Lung (tissue), 12 donors: ENCODE measurements around the gene CFAP43. TPM values are rescaled to one million over a fixed set of nuclear protein-coding genes. Genes with fewer than 3 reads are reported as not detected.
"Not testable (repeated sequence)": the region's sequence is repeated elsewhere in the genome, so short reads cannot be mapped to it uniquely, and the experiment has no call there.

ENCODE experiments used
- ATAC-seq: fragments of 200-7000 bp; cut with Tn5 transposase; one replicate; pipeline ENCODE4 v1.9.1; 2020; ENCODE audit warnings: moderate number of reproducible peaks; ENCODE audit not compliant: insufficient read depth, low FRiP score
- DNase-seq, 3 donors: peaks; one replicate each; pipeline ENCODE4 v3.0.0-alpha.2; 2013 to 2017
- H3K27ac ChIP-seq, 2 donors: one replicate each; pipeline ENCODE4 v1.5.1; 2013; ENCODE audit warnings: mild to moderate bottlenecking in 2 of 2, moderate library complexity in 2 of 2, control low read depth in 1 of 2, inconsistent platforms in 1 of 2, low read depth in 1 of 2, low read length in 1 of 2
- H3K27me3 ChIP-seq, 3 donors: one replicate each; pipeline ENCODE4 v1.5.1; 2013; ENCODE audit warnings: low read length in 2 of 3; ENCODE audit not compliant: control insufficient read depth in 3 of 3, insufficient read depth in 3 of 3
- H3K36me3 ChIP-seq, 4 donors: one replicate each; pipeline ENCODE4 v1.5.1; 2013; ENCODE audit warnings: low read length in 4 of 4, mild to moderate bottlenecking in 1 of 4, moderate library complexity in 1 of 4; ENCODE audit not compliant: control insufficient read depth in 4 of 4, insufficient read depth in 4 of 4
- H3K4me1 ChIP-seq, 5 donors: one replicate each; pipeline ENCODE4 v1.5.1; 2013; ENCODE audit warnings: low read length in 5 of 5, mild to moderate bottlenecking in 2 of 5, moderate library complexity in 1 of 5; ENCODE audit not compliant: control insufficient read depth in 5 of 5, insufficient read depth in 5 of 5
- H3K4me3 ChIP-seq: one replicate; pipeline ENCODE4 v1.5.1; 2013; ENCODE audit warnings: mild to moderate bottlenecking, control low read depth, moderate library complexity
- H3K9ac ChIP-seq, 2 donors: one replicate each; pipeline ENCODE4 v1.5.1; 2013; ENCODE audit warnings: low read length in 2 of 2, control low read depth in 1 of 2; ENCODE audit not compliant: insufficient read depth in 1 of 2
- H3K9me3 ChIP-seq, 4 donors: one replicate each; pipeline ENCODE4 v1.5.1; 2013; ENCODE audit warnings: low read length in 3 of 4, mild to moderate bottlenecking in 1 of 4, moderate library complexity in 1 of 4; ENCODE audit not compliant: control insufficient read depth in 4 of 4, insufficient read depth in 3 of 4
- CTCF ChIP-seq: IDR thresholded peaks from 2 replicates; pipeline ENCODE4 v1.5.1; 2012; ENCODE audit warnings: mild to moderate bottlenecking; ENCODE audit errors: control extremely low read depth, extremely low read depth
- WGBS, 2 donors: extraction: QIAGEN DNeasy Blood & Tissue Kit; methylation state at CpG; one replicate each; pipeline ENCODE4 v1.1.7; 2013; 5-methylcytosine and 5-hydroxymethylcytosine counted together
- polyA plus RNA-seq, 2 donors: library from polyadenylated mRNA; stranded (reverse); fragments of 200-250 nt; gene quantifications; one replicate each; pipeline ENCODE4 v1.2.1, GENCODE V29; 2013
- total RNA-seq, 2 donors: library from RNA; depleted of rRNA in 1 of 2; stranded (reverse); fragments of >200 nt in 1 of 2; gene quantifications; one replicate each; pipeline ENCODE4 v1.2.1, GENCODE V29; 2014 to 2021
- donor health status: control.
- donor health status: control.
- donor health status: Bipolar disorder and iron deficiency.
- donor health status: healthy.
- donor health status: DM: yes; HTN: yes; CAD: no.

Gene CFAP43
- total and polyA plus RNA-seq, 4 donors = 8.4 to 71.6 (median 20.1) TPM

GRCh38 chr10:104183682-104184081 lies 48.5 kb downstream of the CFAP43 start:
- ATAC-seq (no peak), DNase-seq (no peak)
- 90 to 94% methylated on average over 4 of the region's 4 CpGs for WGBS, 2 donors
- H3K27me3 ChIP-seq = no peaks in the 10 kb centered on the region
- H3K9ac ChIP-seq = no peak overlapping the region
- peaks cover 0 to under 1% (median 0%) of the 10 kb centered on the region in 5 donors for H3K4me1 ChIP-seq
- no peak overlapping the region for H3K4me3 ChIP-seq
- no peaks in the 10 kb centered on the region for H3K9me3 ChIP-seq
- no peak for TF ChIP-seq CTCF
- H3K27ac ChIP-seq = no peak overlapping the region
- H3K36me3 ChIP-seq = no peaks in the 10 kb centered on the region

- H3K4me1 ChIP-seq, H3K27me3 ChIP-seq, H3K9me3 ChIP-seq, H3K27ac ChIP-seq, DNase-seq, ATAC-seq, H3K36me3 ChIP-seq, H3K4me3 ChIP-seq, H3K9ac ChIP-seq: not testable (repeated sequence)
- 85 to 92% methylated on average over 1 of the region's 1 CpG for WGBS, 2 donors
Measured at GRCh38 chr10:104174136-104174535, 58.0 kb downstream of the CFAP43 start.

GRCh38 chr10:104170610-104171254 lies 61.4 kb downstream of the CFAP43 start:
- Histone ChIP-seq H3K9ac (no peak overlapping the region), H3K27me3 (no peaks in the 10 kb centered on the region), H3K9me3 (no peaks in the 10 kb centered on the region), H3K4me1 (no peaks in the 10 kb centered on the region), H3K36me3 (no peaks in the 10 kb centered on the region), H3K27ac (no peak overlapping the region), H3K4me3 (no peak overlapping the region)
- TF ChIP-seq CTCF = no peak
- no peak for DNase-seq
- 84 to 87% methylated on average over 5 of the region's 5 CpGs for WGBS, 2 donors
- ATAC-seq = no peak

- DNase-seq = no peak
- H3K27ac ChIP-seq = no peak overlapping the region
- H3K4me3 ChIP-seq = no peak overlapping the region
- H3K36me3 ChIP-seq = no peaks in the 10 kb centered on the region
- H3K27me3 ChIP-seq = peaks cover 0 to 3% (median 0%) of the 10 kb centered on the region in 3 donors
- 93 to 95% methylated on average over 2 of the region's 2 CpGs for WGBS, 2 donors
- ATAC-seq = no peak
- H3K4me1 ChIP-seq = no peaks in the 10 kb centered on the region
- no peak for TF ChIP-seq CTCF
- H3K9ac ChIP-seq = no peak overlapping the region
- H3K9me3 ChIP-seq = peaks cover 0 to 2% (median 0%) of the 10 kb centered on the region in 4 donors
Measured at GRCh38 chr10:104155591-104155990, 76.6 kb downstream of the CFAP43 start.
